GDM1 (cell line): ENCODE measurements around the gene CSRNP3.

Experiments used
- DNase-seq: peaks from one replicate; lab custom pipeline; 2025; lab: John Stamatoyannopoulos, UW

CSRNP3 gene

GRCh38 chr2:165469417-165469816, at the start of gene CSRNP3:
Gene CSRNP3, plus strand, starts transcription at chr2:165469698. Its CDS starts 125,368 bp downstream, at chr2:165595066.
- no peak for DNase-seq

GRCh38 chr2:165420231-165420630, 49.3 kb upstream of the CSRNP3 start:
- DNase-seq = no peak

- no peak for DNase-seq
These were observed 46.4 kb upstream of the CSRNP3 start for GRCh38 chr2:165423081-165423480.

- no peak for DNase-seq
These were observed 43.9 kb upstream of the CSRNP3 start for GRCh38 chr2:165425556-165425955.

- DNase-seq = no peak
These were observed 41.8 kb upstream of the CSRNP3 start for GRCh38 chr2:165427686-165428085.

- DNase-seq = no peak
These were observed 40.6 kb upstream of the CSRNP3 start for GRCh38 chr2:165428926-165429325.

GRCh38 chr2:165431014-165431413, 38.5 kb upstream of the CSRNP3 start:
- no peak for DNase-seq

GRCh38 chr2:165432234-165432966, 37.1 kb upstream of the CSRNP3 start:
- no peak for DNase-seq

- DNase-seq = no peak
These were observed 34.5 kb upstream of the CSRNP3 start for GRCh38 chr2:165434865-165435496.

- DNase-seq = no peak
These were observed 33.9 kb upstream of the CSRNP3 start for GRCh38 chr2:165435611-165436010.

GRCh38 chr2:165436559-165436958, 32.9 kb upstream of the CSRNP3 start:
- DNase-seq = no peak

GRCh38 chr2:165440367-165440766, 29.1 kb upstream of the CSRNP3 start:
- no peak for DNase-seq

GRCh38 chr2:165443511-165443910, 26.0 kb upstream of the CSRNP3 start:
- no peak for DNase-seq

GRCh38 chr2:165448406-165448805, 21.1 kb upstream of the CSRNP3 start:
- DNase-seq = no peak

GRCh38 chr2:165450156-165450555, 19.3 kb upstream of the CSRNP3 start:
- peak; percentile 22 for DNase-seq

GRCh38 chr2:165452327-165452726, 17.2 kb upstream of the CSRNP3 start:
- no peak for DNase-seq

GRCh38 chr2:165453561-165454094, 15.9 kb upstream of the CSRNP3 start:
- no peak for DNase-seq

GRCh38 chr2:165454905-165455304, 14.6 kb upstream of the CSRNP3 start:
- no peak for DNase-seq

GRCh38 chr2:165456027-165456426, 13.5 kb upstream of the CSRNP3 start:
- DNase-seq = no peak

- DNase-seq = no peak
These were observed 7.1 kb upstream of the CSRNP3 start for GRCh38 chr2:165462443-165462842.

GRCh38 chr2:165466386-165466785, 3.1 kb upstream of the CSRNP3 start:
- DNase-seq = no peak

GRCh38 chr2:165467921-165468320, 1.6 kb upstream of the CSRNP3 start:
- no peak for DNase-seq

GRCh38 chr2:165470361-165470760, 863 bp downstream of the CSRNP3 start:
- DNase-seq = no peak
